ENCODE results near the gene FRMD4A.

GRCh38 chr10:13993673-13994089 lies 337.0 kb downstream of the FRMD4A start:
- no peak for TF ChIP-seq POLR2A (IDR thresholded peaks at IDR 0.05; ENCODE audit: low read depth, low read length)
- no peak for TF ChIP-seq POLR2AphosphoS5 (IDR thresholded peaks at IDR 0.05; ENCODE audit: low read depth, low read length)

All from GM12892 (cell line).